ENCODE data around the gene SNAI3.
A peak's percentile ranks its signal among the peaks of the same experiment; 100 is the strongest.

SNAI3 gene

DNA sequence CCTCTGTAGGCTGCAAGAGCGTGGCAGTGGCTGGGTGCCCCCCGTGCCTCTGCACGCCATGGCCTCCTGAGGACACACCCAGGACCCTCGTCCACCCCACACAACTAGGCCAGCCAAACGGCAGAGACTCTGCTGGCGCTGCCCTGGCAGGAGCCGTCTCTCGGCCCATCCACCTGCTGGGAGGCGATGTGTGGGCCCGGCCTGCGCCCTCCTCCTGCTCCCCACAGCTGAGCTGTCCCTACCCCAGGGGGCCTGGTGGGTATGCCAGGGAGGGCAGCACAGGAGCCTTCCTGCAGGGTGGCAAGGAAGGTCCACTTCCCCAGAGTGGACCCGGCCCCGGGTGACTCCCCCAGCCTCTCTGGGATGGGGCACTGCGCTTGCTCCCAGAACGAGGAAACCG lies 12.9 kb upstream of the SNAI3 start:
- no peak for DNase-seq (ENCODE audit: low read depth)
- H3K4me3 ChIP-seq (ENCODE audit: low read depth, low read length), result no peak overlapping the region
- TF ChIP-seq, protein P1, sequence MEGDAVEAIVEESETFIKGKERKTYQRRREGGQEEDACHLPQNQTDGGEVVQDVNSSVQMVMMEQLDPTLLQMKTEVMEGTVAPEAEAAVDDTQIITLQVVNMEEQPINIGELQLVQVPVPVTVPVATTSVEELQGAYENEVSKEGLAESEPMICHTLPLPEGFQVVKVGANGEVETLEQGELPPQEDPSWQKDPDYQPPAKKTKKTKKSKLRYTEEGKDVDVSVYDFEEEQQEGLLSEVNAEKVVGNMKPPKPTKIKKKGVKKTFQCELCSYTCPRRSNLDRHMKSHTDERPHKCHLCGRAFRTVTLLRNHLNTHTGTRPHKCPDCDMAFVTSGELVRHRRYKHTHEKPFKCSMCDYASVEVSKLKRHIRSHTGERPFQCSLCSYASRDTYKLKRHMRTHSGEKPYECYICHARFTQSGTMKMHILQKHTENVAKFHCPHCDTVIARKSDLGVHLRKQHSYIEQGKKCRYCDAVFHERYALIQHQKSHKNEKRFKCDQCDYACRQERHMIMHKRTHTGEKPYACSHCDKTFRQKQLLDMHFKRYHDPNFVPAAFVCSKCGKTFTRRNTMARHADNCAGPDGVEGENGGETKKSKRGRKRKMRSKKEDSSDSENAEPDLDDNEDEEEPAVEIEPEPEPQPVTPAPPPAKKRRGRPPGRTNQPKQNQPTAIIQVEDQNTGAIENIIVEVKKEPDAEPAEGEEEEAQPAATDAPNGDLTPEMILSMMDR (conservative IDR thresholded peaks at IDR 0.05; ENCODE audit: low read depth, low read length), result no peak

DNA sequence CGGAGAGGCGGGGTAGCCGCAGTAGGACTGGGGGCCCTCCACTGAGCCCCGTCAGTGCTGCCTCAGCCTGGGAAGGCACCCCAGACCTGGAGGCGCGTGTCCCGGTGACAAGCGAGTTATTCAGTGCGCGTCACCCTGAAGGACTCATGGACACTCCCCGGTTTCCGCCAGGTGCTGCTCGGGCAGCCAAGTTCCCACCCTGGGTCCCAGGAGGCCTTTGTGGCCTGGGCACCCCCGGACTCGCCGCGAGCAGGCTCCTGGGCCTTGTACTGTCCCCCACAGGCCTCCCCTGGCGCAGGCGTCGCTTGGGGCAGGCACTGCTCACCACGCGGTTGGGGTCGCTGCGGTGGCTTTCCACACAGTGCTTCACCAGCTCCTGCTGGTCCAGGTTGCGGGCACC lies 12.3 kb upstream of the SNAI3 start:
- TF ChIP-seq, protein P1 (conservative IDR thresholded peaks at IDR 0.05; ENCODE audit: low read depth, low read length), result no peak
- H3K4me3 ChIP-seq (ENCODE audit: low read depth, low read length), result no peak overlapping the region
- DNase-seq (ENCODE audit: low read depth), result no peak

DNA sequence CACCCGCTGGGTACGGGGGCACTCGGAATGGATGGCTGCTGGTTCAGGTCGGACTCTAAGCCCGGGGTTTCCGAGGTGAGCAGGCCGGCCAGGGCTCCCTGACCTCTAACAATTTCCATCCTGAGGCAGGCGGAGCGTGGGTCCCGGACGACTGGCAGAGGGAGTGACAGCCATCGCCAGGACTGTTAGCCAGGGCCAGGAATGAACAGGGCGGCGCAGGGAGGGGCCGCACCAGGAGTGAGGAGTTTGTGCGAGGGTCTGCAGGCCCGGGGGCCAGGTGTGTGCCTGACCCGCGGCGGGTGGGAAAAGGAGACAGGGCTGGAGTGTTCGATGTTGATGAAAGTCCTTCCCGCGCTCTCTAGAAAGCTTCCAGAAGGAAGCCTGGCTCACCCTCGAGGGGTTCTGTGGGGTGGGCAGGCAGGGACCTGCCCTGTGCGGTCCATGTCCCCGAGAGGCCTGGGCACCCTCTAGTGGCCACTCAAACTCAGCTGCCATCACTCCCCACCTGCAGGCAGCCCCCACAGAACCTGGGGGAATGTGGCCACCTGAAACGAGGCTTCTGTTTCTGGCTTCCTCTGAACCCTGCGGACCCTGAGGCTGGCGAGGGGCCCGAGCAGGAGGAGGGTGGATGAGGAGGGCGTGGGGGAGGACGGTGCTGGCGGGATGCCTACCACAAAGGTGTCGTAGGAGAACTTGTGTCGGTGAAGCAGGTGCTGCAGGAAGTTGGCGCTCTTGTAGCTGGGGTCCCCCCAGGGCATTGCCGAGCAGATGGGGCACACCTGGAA lies 11.7 kb upstream of the SNAI3 start:
- DNase-seq (ENCODE audit: low read depth), result no peak
- TF ChIP-seq, protein P1 (conservative IDR thresholded peaks at IDR 0.05; ENCODE audit: low read depth, low read length), result peak; percentile 44
- H3K4me3 ChIP-seq (ENCODE audit: low read depth, low read length), result no peak overlapping the region

DNA sequence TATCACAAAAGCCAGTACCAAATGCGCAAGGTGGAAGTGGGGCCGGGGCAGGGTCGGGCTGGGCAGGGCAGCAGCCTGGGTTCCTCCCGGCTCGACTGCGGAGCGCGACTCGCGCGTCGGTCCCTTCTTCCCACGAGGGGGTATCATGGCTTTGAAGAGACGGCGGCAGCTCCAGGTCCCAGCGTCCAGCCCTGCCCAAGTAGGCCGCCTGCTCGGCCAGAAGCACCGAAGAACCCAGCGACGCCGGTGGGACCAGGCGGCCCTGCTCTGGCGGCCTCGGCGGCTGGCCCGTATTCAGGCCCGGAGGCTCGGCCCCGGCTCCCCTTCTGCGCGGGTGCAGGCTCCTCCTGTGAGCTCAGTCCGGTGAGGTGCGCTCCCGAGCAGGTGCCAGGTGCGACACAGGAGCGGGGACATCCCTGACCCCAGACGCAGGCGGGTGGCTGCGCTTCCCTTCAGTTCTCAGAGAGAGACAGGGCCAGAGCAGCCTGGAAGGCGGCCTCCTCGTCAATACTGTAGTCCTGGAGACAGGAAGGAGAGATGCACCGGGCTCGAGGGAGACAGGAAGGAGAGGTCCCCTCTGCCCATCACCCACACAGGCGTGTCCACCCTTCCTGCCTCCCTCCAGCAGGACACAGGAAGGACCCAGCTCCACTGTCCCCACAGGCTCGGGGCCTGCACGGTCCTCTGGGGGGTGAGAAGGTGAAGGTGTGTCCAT lies 11.0 kb upstream of the SNAI3 start:
- TF ChIP-seq, protein P1 (conservative IDR thresholded peaks at IDR 0.05; ENCODE audit: low read depth, low read length), result no peak
- no peak overlapping the region for H3K4me3 ChIP-seq (ENCODE audit: low read depth, low read length)
- no peak for DNase-seq (ENCODE audit: low read depth)

DNA sequence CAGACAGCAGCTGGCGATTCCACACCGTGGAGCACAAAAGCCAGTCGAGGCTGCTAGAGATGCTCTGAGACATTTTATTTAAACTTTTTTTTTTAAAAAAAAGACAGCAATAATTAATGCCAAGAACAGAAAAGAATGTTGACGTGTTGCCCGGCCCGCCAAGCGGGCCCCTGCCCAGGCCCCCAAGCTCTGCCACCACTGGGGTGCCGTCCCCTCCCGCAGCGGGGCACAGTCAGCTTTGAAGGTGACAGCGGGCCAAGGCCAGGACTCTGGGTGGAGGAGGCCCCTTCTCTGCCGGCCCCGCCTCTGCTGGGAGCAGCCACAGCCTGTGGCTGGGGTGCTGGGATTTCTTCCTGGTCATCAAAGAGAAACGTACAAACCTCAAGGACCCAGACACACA lies 10.1 kb upstream of the SNAI3 start:
- TF ChIP-seq, protein P1 (conservative IDR thresholded peaks at IDR 0.05; ENCODE audit: low read depth, low read length), result no peak
- DNase-seq (ENCODE audit: low read depth), result no peak
- H3K4me3 ChIP-seq (ENCODE audit: low read depth, low read length), result no peak overlapping the region

DNA sequence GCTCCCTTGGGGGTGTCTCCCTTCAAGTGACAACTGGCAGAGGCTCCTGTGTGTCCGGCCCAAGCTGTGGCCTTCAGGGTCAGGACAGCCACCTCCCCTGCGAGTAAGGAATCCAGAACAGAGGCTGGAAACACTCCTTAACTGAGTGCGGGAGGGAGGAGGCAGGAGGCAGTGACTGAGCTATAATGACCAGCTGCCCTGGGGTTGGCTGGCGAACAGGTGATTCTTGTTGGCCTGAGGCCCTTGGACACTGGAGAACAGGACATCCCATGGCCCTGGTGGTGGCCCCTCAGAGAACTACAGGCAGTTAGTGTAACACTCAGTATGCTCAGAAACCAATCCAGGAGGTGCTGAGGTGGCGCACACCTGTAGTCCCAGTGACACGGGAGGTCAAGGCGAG lies 9.4 kb upstream of the SNAI3 start:
- TF ChIP-seq, protein P1 (conservative IDR thresholded peaks at IDR 0.05; ENCODE audit: low read depth, low read length), result no peak
- DNase-seq (ENCODE audit: low read depth), result no peak
- no peak overlapping the region for H3K4me3 ChIP-seq (ENCODE audit: low read depth, low read length)
